ENCODE measurements around the gene SRSF3.

DNA sequence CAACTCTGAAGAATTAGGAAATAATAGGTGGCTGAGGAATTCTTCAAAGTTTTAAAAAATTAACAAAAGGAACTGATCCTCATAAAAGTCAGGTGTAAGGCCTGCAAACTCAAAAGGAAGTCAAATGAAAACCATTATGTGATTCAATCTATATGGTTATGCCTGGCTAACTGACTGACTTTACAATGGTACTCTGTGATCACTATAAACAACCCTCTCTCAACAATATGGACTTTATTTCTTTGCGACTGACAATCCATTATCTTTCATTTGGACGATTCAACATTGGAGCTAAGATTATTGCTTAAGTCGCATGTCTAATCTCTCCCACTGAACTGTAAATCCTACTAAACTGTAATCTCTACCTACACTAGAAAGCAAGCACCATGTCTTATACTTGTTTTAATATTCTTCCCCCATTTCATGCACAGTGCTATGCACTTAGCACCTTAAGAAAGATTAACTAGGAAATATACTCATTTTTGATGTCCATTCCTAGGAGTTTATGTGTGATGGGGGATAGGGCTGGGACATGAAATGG, 48.3 kb upstream of the SRSF3 start:
- no peak for TF ChIP-seq SNAI2 (CRISPR knock-in tag; IDR thresholded peaks at IDR 0.05)
- TF ChIP-seq ZNF8 (CRISPR knock-in tag; IDR thresholded peaks at IDR 0.05), result no peak
- TF ChIP-seq ZFP30 (CRISPR knock-in tag; IDR thresholded peaks at IDR 0.05), result no peak
- TF ChIP-seq ZFP3 (CRISPR knock-in tag; IDR thresholded peaks at IDR 0.05), result no peak
- no peak for TF ChIP-seq ARNTL (CRISPR knock-in tag; IDR thresholded peaks at IDR 0.05; ENCODE audit: borderline replicate concordance, low read depth)
- TF ChIP-seq CSDC2 (CRISPR knock-in tag; IDR thresholded peaks at IDR 0.05), result no peak
- TF ChIP-seq PPARA (CRISPR knock-in tag; IDR thresholded peaks at IDR 0.05; ENCODE audit: borderline replicate concordance), result no peak
- TF ChIP-seq ZNF565 (CRISPR knock-in tag; conservative IDR thresholded peaks at IDR 0.05; ENCODE audit: low read depth), result no peak
- no peak for TF ChIP-seq TOX (CRISPR knock-in tag; IDR thresholded peaks at IDR 0.05; ENCODE audit: borderline replicate concordance)
- TF ChIP-seq, protein P1, sequence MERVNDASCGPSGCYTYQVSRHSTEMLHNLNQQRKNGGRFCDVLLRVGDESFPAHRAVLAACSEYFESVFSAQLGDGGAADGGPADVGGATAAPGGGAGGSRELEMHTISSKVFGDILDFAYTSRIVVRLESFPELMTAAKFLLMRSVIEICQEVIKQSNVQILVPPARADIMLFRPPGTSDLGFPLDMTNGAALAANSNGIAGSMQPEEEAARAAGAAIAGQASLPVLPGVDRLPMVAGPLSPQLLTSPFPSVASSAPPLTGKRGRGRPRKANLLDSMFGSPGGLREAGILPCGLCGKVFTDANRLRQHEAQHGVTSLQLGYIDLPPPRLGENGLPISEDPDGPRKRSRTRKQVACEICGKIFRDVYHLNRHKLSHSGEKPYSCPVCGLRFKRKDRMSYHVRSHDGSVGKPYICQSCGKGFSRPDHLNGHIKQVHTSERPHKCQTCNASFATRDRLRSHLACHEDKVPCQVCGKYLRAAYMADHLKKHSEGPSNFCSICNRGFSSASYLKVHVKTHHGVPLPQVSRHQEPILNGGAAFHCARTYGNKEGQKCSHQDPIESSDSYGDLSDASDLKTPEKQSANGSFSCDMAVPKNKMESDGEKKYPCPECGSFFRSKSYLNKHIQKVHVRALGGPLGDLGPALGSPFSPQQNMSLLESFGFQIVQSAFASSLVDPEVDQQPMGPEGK (CRISPR knock-in tag; IDR thresholded peaks at IDR 0.05; ENCODE audit: borderline replicate concordance), result no peak
- TF ChIP-seq ISL1 (CRISPR knock-in tag; IDR thresholded peaks at IDR 0.05), result no peak
